Glomerular endothelial cell (primary cell): Measurements from ENCODE around the gene KATNBL1. TPM values are rescaled to one million over a fixed set of nuclear protein-coding genes. Genes with fewer than 3 reads are reported as not detected.
"Not testable (repeated sequence)": the region's sequence is repeated elsewhere in the genome, so short reads cannot be mapped to it uniquely, and the experiment has no call there.

Experiments
- DNase-seq: peaks from one replicate; pipeline ENCODE4 v3.0.0-alpha.2; 2011; ENCODE audit warnings: low read depth, low spot score; ENCODE audit errors: extremely low read depth
- total RNA-seq: library from RNA; depleted of rRNA; stranded (reverse); fragments of >200 nt; gene quantifications from 2 replicates; pipeline ENCODE4 v1.2.3, GENCODE V29; 2015

The KATNBL1 gene
- total RNA-seq, 1 donor from 2014 or later, result 47.7 TPM

GRCh38 chr15:34120420-34120819 is 89.5 kb downstream of the KATNBL1 start:
- not testable (repeated sequence) for DNase-seq

DNA sequence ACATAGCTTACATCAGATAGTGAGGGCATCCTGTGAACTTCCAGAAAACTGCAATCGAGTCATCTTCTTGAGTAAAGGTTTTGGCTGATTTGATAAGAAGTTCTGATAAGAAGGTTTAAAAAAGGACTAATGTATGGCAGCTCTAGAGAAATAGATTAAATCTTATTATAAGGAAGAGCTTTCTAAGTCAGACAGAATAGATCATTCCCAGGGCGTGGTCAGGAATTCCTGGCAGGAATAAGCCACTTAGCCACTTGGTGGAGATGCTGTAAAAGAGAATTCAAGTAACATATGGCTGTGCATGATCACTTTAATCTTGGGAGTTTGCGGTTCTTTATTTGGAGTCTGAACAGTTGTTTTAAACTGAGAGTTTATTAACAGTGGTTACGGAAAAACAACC is 90.6 kb downstream of the KATNBL1 start:
- DNase-seq, result no peak

GRCh38 chr15:34116620-34117019 is 93.3 kb downstream of the KATNBL1 start:
- no peak for DNase-seq

DNA sequence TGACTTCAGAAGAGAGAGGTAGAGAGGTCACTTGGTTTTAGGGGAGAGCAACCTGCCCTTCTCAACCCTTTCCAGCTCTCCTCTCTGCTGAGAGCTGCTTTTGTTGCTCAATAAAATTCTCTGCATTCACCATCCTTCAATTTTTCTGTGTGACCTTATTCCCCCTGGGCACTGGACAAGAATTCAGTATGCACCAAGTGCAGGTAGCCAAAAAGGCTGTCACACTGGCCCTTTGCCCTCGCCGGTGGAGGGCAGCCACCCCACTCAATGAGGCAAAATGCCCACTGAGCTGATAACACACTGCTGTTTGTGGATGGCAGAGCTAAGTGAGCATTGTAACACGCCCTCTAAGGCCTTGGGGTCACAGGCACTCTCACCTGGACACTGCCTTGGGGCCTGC is 95.2 kb downstream of the KATNBL1 start:
- DNase-seq, result no peak

DNA sequence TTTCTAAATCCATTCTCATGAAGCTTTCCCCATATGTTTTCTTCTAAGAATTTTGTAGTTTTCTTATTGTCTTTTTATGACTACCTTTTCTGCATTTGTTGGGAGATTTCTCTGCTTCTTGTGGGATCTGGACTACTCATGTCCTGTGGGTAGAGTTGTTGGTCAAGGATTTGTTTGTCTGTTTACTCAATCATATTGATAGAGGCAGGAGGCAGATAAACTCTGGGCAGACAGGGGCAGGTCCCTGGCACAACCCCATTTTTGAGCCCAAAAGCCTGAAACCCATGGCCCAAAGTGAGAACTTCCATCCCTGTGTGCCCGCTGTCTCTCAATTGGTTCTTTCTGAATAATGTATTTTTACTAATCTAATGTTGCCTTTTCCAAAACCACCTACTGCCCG is 95.7 kb downstream of the KATNBL1 start:
- no peak for DNase-seq

DNA sequence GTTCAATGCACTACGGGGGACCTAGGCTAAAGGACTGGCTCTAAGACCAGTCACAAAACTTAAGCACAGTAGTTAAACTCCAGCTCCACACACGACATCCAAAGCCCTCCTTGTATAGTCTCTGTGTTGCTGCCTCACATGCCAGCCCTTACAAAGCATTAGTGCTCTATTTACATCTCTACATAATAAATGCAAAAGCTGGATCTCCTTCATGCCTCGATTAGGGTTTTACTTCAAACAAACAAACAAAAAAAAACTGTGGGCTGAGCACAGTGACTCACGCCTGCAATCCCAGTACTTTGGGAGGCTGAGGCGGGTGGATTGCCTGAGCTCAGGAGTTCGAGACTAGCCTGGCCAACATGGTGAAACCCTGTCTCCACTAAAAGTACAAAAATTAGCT is 98.4 kb downstream of the KATNBL1 start:
- no peak for DNase-seq

- peak; percentile 18 for DNase-seq
Measured at GRCh38 chr15:34109797-34110663, 99.9 kb downstream of the KATNBL1 start.

- DNase-seq, result no peak
Measured at GRCh38 chr15:34107315-34107714, 102.6 kb downstream of the KATNBL1 start.

DNA sequence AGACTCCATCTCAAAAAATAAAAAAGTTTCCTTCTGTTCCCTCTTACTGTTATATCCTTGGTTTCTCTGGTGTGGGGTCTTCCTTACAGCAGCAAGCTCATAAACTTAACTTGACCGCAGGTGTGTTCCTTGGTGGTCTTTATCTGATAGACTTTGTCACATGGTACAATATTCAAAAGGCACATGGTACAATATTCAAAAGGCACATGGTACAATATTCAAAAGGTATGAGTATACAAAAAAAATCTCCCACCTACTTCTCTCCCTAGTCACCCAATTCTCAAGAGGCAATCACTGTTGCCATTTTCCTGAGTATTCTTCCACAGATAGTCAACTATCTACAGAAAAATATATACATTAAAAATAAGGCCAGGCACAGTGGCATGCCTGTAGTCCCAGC is 103.5 kb downstream of the KATNBL1 start:
- DNase-seq, result no peak

DNA sequence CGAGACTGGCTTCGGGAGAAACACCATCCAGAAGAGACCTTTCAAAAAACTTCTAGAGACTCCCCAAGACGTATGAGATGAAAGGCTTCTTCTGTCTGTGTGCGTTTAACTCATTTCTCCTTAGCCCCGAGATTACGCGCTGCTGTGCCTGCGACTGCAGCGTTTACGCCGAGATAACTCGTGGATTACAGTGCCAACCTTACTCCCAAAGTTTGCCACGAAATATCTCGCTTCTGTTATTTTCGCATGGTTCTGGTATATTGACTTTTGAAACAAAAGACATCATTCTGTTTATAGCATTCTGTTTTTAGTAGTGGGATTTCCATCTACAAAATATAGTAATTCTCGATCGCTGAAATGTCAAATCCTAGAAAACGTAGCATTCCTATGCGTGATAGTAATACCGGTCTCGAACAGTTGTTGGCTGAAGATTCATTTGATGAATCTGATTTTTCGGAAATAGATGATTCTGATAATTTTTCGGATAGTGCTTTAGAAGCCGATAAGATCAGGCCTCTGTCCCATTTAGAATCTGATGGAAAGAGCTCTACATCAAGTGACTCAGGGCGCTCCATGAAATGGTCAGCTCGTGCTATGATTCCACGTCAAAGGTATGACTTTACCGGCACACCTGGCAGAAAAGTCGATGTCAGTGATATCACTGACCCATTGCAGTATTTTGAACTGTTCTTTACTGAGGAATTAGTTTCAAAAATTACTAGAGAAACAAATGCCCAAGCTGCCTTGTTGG is 107.5 kb downstream of the KATNBL1 start:
- DNase-seq, result no peak

DNA sequence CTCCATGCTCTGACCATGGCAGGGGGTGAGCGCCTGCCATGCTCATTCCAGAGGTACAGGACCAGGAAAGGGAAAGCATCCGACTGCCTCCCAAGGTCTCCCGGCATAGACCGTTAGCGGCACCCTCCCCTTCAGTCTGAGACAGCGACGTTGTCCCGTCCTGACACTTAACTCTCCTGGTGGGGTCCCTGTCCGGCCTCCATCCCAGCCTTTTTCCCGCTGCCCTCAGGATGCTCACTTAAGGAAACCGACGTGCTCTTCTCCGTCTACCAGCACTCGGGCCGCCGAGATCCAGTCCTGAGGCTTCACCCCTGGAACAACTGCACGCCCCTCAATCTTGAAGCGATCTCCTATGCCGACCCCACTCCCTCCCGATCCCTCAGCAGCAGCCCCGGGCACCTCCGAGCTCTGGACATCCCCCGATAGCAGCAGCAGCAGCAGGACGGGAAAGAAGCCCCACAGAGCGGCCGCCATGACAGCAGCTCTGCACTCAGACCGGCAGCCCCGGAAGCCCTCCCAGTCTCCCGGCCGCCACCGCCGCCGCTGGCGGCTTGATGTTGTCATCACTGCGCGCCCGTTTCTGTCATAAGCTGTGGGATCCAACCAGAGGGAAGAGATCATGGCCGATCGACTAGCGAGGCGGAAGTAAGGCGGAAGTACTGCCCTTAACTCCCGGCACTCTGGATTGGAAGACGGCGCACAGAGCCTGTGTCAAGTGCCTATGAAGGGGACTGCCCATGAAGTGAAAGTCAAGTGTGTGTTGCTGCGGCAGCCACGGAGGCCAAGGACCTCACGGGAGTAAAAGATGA is 108.3 kb downstream of the KATNBL1 start, which contains the start of the genes EMC7 and PGBD4:
Gene EMC7 (minus strand): TSS at position 497 of the 809 bp plus-strand sequence. CDS start 23 bp downstream, at position 474.
Gene PGBD4 (plus strand): TSS at position 718 of the 809 bp plus-strand sequence. CDS start 449 bp downstream, outside the sequence.
- DNase-seq, result peak; percentile 99

DNA sequence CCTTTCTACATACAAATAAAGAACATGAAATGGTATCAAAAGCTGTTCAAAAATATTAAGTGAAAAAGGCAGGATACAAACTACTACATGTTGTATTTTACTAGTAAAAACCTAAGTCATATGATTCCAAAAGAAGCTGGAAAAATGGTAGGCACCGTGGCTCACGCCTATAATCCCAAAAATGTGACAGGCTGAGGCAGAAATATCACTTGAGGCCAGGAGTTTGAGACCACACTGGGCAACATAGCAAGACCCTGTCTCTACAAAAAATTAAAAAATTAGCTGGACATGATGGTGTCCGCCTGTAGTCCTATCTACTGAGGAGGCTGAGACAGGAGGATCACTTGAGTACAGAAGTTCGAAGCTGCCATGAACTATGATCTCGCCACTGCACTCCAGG is 110.0 kb downstream of the KATNBL1 start:
- DNase-seq, result no peak

Other genes starting within 250 kb of the KATNBL1 start
- gene CHRM5, start 241.6 kb downstream of the KATNBL1 start, total RNA-seq, result not detected in 2 replicates
- 20.7 and 26.0 TPM in 2 replicates for gene AVEN, start 170.9 kb downstream of the KATNBL1 start, total RNA-seq
- 37.1 and 58.6 TPM in 2 replicates for gene EMC7, start 108.2 kb downstream of the KATNBL1 start, total RNA-seq
- gene PGBD4, start 108.0 kb downstream of the KATNBL1 start, total RNA-seq, result 1.1 and 1.5 TPM in 2 replicates
- gene EMC4, start 14.9 kb upstream of the KATNBL1 start, total RNA-seq, result 145 and 150 TPM in 2 replicates
- gene SLC12A6, start 127.7 kb upstream of the KATNBL1 start, total RNA-seq, result 23.0 and 29.8 TPM in 2 replicates
- 397 TPM in 2 replicates for gene NOP10, start 133.0 kb upstream of the KATNBL1 start, total RNA-seq
- gene NUTM1, start 133.2 kb upstream of the KATNBL1 start, total RNA-seq, result not detected in 2 replicates
- gene LPCAT4, start 157.1 kb upstream of the KATNBL1 start, total RNA-seq, result 15.1 and 19.6 TPM in 2 replicates
- gene GOLGA8A, start 227.7 kb upstream of the KATNBL1 start, total RNA-seq, result 13.2 and 37.2 TPM in 2 replicates